Activated CD8-positive, alpha-beta memory T cell treated with anti-CD3 and anti-CD28 coated beads for 36 hours (primary cell): Measurements from ENCODE around the gene HOPX. TPM values are rescaled to one million over a fixed set of nuclear protein-coding genes. Genes with fewer than 3 reads are reported as not detected.
"Not testable (repeated sequence)": the region's sequence is repeated elsewhere in the genome, so short reads cannot be mapped to it uniquely, and the experiment has no call there.

Source experiments
- CTCF ChIA-PET: fragments of 350-600 bp; sonication (Branson Sonifier 250); formaldehyde crosslinking; loops from one replicate; lab custom pipeline; 2021; ENCODE audit warnings: antibody characterized with exemption; lab: Charles Lee
- POLR2A ChIA-PET: fragments of 350-600 bp; sonication (Branson Sonifier 250); formaldehyde crosslinking; loops from one replicate; lab custom pipeline; 2021; ENCODE audit warnings: antibody characterized with exemption; lab: Charles Lee
- total RNA-seq, 2 experiments: library from RNA; stranded (reverse); gene quantifications; one replicate each; pipeline ENCODE4 v1.2.3, GENCODE V29; 2021

Gene HOPX
- total RNA-seq, 2 experiments from 2014 or later = 146 to 151 TPM

- POLR2A ChIA-PET = no interaction called here
- CTCF ChIA-PET = no interaction called here
These were observed 69.6 kb downstream of the HOPX start for GRCh38 chr4:56611501-56611900.

GRCh38 chr4:56610170-56610569, 70.9 kb downstream of the HOPX start:
- CTCF ChIA-PET = not testable (repeated sequence)

GRCh38 chr4:56607926-56608325, 73.2 kb downstream of the HOPX start:
- ChIA-PET POLR2A (no interaction called here), CTCF (interaction anchor here (0.7 kb wide), 1 partner anchor 239 kb away, joined by 5 read pairs; no protein-coding TSS in a partner anchor)

More at GRCh38 chr4:56610170-56610569, 70.9 kb downstream of the HOPX start:
- POLR2A ChIA-PET = not testable (repeated sequence)

DNA sequence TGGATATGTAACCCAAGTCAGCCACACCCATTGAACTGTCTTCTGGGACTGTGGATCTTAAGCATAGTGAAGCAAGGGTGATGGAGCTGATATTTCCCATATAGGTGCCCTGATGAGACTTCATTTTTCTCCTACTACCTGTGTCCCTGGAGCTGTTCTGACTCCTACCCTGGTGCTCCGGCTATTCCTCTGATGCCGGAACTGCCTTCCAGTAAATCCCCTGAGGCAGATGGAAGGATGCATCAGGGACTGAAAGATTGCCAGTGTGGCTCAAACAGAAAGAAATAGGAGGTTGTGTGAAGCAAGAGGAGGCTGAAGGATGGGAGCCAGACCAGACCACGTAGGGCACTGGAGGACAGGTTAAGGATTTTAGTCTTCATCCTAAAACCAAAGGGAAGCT, 74.7 kb downstream of the HOPX start:
- CTCF ChIA-PET = interaction anchor here (0.5 kb wide), 1 partner anchor 156 kb away, joined by 3 read pairs; no protein-coding TSS in a partner anchor
- POLR2A ChIA-PET = no interaction called here

- POLR2A ChIA-PET, CTCF ChIA-PET: not testable (repeated sequence)
These were observed 75.6 kb downstream of the HOPX start for GRCh38 chr4:56605464-56605863.

- ChIA-PET CTCF (no interaction called here), POLR2A (no interaction called here)
These were observed 77.8 kb downstream of the HOPX start for GRCh38 chr4:56603297-56603696.

Other genes starting within 250 kb of the HOPX start
- gene PPAT, start 245.7 kb downstream of the HOPX start, total RNA-seq = 10 to 100 TPM; 64.7 to 69.3 TPM
- 100 to 1,000 TPM; 395 to 407 TPM for gene PAICS, start 245.0 kb downstream of the HOPX start, total RNA-seq
- gene SRP72, start 213.7 kb downstream of the HOPX start, total RNA-seq = 100 to 1,000 TPM; 198 to 202 TPM
- gene ARL9, start 175.5 kb downstream of the HOPX start, total RNA-seq = under 1 TPM; 0.15 to 0.42 TPM
- under 1 TPM; 0.50 to 0.78 TPM for gene SPINK2, start 140.4 kb upstream of the HOPX start, total RNA-seq
- gene REST, start 226.6 kb upstream of the HOPX start, total RNA-seq = 10 to 100 TPM; 40.2 to 42.0 TPM